MM.1S (cell line): Measurements from ENCODE around the gene NMNAT1.

Experiments used
- CTCF ChIP-seq: fragments of 300-600 bp; sonication (generic); IDR thresholded peaks from 2 replicates; pipeline ENCODE4 v1.5.1; 2016; ENCODE audit warnings: antibody characterized with exemption, low read length, mixed read lengths
- EZH2 ChIP-seq: fragments of 300-600 bp; sonication (generic); optimal IDR thresholded peaks from 2 replicates; pipeline ENCODE3; 2017; ENCODE audit warnings: low read depth, mild to moderate bottlenecking, antibody characterized with exemption, low read length, mixed read lengths

GRCh38 chr1:10027027-10027426 lies 83.8 kb downstream of the NMNAT1 start:
- TF ChIP-seq CTCF: no peak
- TF ChIP-seq EZH2: no peak
